Left renal pelvis (tissue), 4 donors: Measurements from ENCODE around the gene ANO2. TPM values are rescaled to one million over a fixed set of nuclear protein-coding genes. Genes with fewer than 3 reads are reported as not detected.

Experiments
- DNase-seq, 4 donors: peaks; one replicate each; pipeline ENCODE4 v3.0.0-alpha.2; 2013; ENCODE audit warnings: low read depth in 4 of 4, low spot score in 3 of 4
- polyA plus RNA-seq, 4 donors: library from polyadenylated mRNA; unstranded; fragments of 120-200 nt; gene quantifications; one replicate each; pipeline ENCODE4 v1.2.1, GENCODE V29; 2013; ENCODE audit not compliant: insufficient read length in 4 of 4

Gene ANO2
- polyA plus RNA-seq, 4 donors = 1.8 to 4.0 (median 3.7) TPM

GRCh38 chr12:5785601-5786000 lies 159.5 kb downstream of the ANO2 start:
- no peak for DNase-seq

GRCh38 chr12:5784462-5785130 lies 160.5 kb downstream of the ANO2 start:
- no peak for DNase-seq

DNA sequence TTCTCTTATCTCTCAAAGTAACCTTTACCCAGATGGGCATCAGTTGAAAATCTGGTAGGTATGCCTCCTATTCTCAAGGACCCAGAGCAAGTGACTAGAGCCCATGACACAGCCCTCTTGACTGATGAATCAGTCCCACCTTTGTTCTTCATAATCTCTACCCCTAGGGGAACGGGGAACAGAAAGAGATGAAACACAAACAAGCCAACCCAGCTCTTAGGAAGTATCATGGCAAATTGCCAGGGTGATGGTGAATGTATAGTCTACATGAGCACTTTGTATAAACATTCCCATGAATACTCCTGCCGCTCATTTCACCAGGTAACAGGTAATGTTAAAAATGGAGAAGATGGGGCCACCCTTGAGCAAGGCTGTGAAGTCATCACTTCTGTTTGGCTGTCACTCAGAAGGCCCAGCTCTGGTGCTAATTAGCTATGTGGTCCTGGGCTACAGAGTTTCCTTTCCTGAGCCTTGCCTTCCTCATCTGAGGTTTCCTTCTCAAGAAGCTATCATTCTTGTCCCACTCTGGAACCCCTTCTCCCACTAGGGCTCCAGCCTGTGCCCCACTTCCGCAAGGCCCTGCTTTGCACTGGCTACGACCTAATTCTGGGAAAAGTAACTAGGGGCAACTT lies 161.7 kb downstream of the ANO2 start:
- DNase-seq = no peak

DNA sequence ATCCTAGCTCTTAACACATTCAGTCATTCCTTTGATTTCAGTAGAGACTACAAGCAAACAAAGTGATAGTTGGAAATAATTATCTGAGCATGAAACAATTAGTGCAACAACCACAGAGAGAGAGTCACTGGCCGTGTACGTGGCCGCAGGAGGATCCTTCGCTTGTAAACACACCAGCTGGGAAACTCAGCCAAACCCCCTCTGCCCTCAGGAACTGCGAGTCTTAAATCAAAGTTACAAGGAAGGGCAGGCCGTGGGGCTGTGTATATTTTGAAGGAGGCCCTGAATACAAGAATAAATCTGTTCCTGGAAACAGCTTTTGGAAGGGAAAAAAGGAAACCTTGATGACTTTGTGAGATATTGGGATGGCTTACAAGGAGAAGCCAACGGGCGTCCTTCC lies 164.5 kb downstream of the ANO2 start:
- DNase-seq = peak; percentile 34 to 63 (median 39)

- DNase-seq = no peak
Observed at GRCh38 chr12:5779401-5779800, 165.7 kb downstream of the ANO2 start.

GRCh38 chr12:5778821-5779220 lies 166.2 kb downstream of the ANO2 start:
- no peak for DNase-seq

DNA sequence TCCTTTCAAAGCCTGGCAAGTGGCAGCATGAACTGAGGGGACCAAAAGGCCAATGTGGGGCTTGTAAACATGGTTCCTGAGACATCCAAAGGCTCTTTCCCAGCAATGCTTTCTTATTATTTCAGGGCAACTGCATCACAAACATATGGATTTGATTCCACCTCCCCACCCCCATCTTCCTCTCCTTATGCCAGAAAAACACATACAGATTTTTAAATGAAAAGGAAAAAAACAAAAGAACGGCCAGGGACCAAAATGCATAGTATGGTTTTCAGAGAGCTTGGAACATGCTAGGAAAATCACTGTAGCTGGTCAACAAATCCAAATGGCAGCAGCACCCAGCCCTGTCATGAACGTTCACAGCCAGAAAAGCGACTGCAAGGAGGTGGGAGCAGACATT lies 167.6 kb downstream of the ANO2 start:
- no peak for DNase-seq

DNA sequence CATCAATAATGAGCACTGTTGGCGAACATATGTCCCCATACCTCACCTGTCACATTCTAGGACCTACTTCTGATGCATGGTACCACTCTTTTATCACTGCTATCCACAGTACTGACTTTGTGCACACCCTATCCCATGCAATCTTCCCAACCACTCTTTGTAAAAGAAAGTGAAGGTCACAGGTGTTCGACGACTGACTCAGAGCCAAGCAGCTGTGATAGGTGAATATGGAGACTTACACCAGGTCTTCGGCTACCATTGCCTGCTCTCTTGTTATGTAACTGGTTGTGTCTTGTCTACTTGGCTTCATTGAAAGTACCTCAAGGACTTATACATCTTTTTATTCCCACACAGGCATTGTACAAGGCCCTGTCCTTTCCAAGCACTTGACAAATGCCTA lies 169.0 kb downstream of the ANO2 start:
- no peak for DNase-seq

DNA sequence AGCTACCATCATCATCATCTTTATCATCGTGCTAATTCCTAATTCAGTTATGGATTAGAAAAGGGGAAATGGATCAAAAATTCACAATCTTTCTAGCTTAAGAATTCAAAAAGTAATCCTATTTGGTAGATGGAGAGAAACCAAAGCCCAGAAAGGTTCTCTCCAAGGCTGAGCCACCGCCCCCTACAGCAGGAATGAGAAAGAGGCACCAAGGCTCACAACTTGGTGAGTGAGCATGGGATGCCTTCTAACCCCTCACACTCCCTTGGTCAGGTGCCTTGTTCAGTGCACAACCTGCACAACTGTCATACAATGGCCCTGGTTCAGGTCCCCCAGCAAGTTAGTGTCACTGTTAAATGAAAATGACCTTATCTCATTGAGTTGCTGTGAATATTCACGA lies 171.5 kb downstream of the ANO2 start:
- no peak for DNase-seq

GRCh38 chr12:5771756-5772155 lies 173.3 kb downstream of the ANO2 start:
- DNase-seq = no peak

GRCh38 chr12:5770727-5771126 lies 174.3 kb downstream of the ANO2 start:
- DNase-seq = no peak

DNA sequence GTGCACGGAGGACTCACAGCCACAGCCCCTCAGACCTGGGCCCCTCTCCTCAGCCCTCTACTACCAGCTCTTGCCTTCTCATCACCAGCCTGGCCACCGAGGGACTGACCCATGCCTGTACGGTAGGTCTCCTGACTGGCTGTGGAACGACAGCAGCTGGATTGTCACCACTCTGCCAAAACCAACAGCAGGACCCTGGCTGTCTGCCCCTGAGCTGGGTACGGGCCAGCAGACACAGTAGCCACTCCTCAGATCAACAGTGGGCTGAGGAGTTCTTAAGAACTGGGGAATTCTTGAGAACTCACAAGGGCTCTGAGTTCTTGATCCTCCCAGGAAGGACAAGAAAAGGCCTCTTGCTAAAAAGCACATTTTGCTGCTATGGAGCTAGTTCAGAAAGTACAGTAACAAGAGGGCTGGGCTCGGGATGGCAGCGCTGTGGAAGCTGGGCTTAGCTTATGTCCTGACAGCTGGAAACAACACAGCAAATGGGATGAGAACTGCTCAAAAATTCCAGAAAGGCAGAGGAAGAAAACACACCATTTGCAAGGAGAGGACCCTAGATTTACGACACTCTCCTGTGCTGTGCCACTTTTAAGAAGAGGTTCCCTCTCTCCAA lies 176.4 kb downstream of the ANO2 start:
- no peak for DNase-seq

DNA sequence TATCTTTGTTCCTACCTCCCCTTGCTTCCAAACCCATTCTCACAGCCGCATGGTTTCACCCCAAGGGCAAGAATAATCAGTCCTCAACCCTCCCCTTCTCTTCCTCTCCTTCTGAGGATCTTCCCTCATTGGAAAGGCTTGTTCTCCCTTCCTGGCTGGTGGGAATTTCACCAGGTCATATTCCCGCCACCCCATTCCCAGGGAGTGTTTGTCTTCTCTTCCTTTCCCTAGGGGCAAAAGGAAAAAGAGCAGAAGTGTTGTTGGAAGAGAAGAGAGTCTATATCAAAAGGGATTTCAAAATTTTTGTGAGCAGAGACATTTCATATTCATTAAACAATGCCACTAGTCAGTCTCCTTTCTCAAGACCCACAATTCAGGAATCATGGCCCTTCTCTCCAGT lies 176.9 kb downstream of the ANO2 start:
- DNase-seq = no peak

GRCh38 chr12:5758347-5758746 lies 186.7 kb downstream of the ANO2 start:
- no peak for DNase-seq

DNA sequence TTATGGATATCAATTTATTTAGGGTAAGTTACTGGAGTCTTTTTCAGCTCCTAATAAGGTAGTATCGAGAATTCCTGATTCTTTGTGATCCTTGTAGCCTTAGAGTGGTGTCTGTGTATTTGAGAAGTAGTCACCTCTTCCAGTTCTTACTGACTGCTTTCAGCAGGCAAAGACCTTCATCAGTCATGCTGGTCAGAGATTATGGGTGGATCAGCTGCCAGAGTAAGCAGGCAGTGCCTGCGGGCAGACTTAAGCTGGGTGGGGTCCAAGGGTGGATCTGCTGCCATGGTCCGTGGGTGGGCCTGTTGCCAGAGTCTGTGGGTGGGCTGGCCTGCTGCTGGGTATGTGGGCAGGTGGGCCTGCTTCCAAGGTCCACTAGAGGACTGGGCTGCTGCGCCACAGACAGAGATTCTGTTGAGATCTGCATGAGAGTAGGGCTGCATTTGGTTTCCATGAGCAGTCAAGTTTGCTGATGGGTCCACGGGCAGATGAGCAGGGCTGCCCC lies 188.7 kb downstream of the ANO2 start:
- DNase-seq = no peak

GRCh38 chr12:5748027-5748426 lies 197.0 kb downstream of the ANO2 start:
- DNase-seq = no peak

- no peak for DNase-seq
Observed at GRCh38 chr12:5746917-5747316, 198.1 kb downstream of the ANO2 start.

GRCh38 chr12:5746036-5746908 lies 198.8 kb downstream of the ANO2 start:
- DNase-seq = no peak

DNA sequence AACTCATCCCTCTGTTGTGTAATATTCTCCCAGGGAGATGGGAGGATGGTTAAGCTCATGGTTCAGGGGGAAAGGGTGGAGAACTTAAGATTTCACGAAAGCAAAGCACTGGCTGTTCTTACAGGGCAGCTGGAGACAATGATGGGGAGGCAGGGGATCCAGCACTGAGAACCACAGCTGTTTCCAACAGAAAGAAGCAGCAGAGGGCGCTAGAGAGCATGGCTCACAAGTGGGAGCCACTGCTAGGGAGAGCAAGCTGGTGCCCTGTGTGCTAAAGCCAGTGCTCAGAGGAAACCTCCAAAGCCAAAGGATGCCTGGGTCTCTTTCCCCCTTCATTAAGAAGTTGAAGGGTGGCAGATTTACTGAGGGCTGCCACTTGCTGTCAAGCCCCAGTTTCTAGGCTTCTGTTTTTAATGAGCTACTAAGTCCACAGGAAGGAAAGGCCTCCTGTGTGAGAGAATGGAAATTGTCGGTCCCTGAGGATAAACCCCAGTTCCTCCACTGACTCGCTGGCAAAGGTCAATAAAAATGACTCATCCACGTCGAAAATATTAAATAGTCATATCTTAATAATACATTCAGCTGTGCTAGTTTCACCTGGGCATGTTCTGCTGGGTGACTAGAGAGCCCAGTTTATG lies 199.7 kb downstream of the ANO2 start:
- peak; percentile 31 to 59 (median 48) for DNase-seq

DNA sequence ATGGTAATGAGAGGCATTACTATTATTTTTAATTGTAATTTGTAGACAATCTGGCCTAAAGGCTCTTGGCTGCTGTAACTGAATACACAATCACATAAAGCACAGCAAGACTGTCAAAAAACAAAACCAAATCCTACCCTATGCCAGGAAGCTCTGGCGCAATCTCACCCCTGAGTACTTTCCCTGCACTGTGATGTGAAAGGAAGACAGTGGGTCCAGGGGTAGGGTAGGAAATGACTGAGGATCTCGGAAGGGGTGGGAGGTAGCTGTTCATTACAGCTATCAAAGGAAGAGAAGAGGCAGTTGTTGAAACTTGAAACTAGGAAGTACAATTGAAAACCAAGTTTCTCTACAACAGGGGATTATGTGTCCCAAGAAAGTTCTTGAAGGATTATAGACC lies 202.8 kb downstream of the ANO2 start:
- DNase-seq = no peak

DNA sequence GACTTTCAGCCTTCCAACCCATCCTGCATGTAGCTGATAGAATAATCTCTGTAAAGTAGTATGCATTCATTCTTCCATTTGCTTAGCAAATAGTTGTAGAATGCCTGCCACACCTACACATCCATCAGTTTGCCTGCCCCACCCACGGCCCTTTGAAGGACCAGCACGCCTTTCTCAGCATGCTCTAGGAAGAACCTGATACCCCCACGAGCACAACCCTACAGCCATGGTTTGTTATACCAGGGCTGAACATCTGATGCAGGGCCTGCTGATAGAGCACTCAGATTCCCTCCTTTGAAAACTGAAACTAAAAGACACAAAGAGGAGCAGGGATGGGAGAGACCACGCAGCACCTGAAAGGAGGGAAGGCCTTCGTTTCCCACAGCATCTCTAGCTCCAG lies 205.1 kb downstream of the ANO2 start:
- DNase-seq = no peak
